ENCODE measurements around the gene PNMA1.
"Not testable (repeated sequence)": the region's sequence is repeated elsewhere in the genome, so short reads cannot be mapped to it uniquely, and the experiment has no call there.

Gene PNMA1

DNA sequence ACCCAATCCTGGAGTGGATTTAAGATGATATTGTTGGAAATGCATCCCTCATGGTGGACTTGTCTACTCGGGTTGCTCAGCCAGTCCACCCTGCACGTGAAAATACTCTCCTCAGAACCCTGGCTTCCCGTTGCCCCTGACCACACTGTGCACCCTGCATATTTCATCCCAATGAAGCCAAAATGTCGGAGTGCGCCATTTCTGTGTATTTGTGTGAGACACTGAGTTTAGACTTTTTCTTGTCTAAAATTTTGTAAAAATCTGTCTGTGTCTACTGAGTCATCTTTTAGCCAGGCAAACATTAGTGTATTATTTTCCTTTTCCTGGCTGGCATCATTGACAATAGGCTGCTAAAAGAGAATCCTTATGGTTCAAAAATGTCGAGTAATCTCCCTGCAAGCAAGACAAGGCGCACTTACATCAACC is 485 bp upstream of the PNMA1 start:
- peak; percentile 36 for DNase-seq

DNA sequence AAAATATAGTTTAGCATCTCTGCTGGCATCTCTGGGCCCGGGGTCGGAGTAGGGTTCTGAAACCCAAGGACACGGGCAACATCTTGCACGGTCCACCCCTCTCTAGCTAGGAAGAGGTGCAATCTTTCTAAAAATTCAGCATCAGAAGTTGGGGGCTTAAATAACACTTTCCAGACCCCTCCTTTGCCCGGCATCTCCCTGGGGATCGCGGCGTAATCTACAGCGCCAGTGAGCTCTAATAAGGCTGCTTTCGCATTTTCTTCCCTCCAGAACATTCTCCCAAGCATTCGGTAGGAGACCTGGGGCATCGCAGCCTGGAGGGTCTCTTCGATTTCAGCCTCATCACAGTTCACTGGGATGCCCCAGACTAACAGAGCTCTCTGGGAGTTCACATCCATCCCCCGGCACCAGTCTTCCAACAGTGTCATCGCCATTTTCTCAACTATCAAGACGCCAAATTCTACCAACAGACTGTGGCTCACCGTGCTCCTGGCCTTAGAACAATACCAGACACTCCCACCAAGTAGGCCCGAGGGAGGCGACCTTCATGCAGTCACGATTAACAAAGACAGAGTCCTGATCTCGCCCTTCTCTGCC is 880 bp downstream of the PNMA1 start:
- DNase-seq: no peak

DNA sequence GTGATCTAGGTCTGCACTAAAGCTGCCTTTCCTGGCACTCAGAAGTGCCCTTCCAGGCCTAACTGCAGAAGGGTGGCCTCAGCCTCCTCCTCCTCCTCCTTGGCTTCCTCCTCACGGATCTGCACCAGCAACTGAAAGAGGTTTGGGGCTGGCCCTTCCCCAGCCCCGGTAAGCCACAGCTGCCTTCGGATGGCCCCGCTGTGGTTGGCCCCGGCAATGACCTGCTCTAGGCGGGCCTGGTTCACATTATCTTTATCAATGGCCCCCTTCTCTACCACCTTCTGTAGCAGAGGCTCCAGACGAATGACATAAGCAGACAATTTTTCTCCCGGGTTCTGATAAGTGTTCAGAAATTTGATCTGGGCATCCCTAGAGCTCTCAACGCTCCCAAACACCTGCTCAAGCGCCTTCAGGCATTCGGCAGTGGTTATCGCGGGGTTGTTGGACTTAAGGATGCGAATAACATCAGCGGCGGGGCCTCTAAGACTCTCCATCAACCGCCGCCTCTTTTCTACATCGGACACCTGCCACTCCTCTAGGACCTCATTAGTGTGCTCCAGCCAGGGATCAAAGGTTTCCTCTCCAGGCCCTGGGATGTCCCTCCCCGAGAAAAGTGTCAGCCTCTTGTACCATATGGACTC is 1.5 kb downstream of the PNMA1 start:
- peak; percentile 90 for DNase-seq

DNA sequence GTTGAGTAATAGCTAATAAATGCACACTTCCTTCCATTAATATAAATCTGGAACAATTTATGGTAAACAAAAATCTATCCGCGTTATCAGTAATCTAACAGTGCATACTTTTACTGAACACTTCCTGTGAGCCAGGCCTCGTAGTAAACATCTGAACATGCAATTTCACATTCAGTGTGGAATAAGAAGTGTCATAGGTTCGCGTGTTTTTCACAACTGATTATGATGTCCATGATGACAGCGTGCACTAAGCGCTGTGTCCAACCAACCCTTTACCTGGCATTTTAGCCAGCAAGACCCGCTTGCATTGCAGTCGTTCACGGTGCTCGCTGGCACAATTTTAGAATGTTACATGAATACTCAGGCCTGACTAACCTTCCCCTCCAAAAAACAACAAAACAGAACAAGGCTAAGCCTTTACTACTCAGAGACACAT is 2.1 kb downstream of the PNMA1 start:
- no peak for DNase-seq

DNA sequence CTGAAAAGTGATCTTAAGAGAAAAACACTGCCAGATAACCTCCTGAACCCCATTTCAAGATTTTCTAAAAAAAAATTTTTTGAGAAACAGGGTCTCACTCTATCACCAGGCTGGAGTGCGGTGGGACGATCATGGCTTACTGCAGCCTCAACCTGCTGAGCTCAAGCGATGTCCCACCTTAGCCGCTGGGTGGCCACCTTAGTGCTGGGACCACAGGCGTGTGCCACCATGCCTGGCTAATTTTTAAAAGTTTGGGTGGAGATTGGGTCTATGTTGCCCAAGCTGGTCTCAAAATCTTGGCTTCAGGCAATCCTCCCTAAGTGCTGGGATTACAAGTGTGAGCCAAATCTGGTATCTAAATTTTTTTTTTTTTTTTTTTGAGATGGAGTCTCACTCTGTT is 3.4 kb downstream of the PNMA1 start:
- DNase-seq: no peak

DNA sequence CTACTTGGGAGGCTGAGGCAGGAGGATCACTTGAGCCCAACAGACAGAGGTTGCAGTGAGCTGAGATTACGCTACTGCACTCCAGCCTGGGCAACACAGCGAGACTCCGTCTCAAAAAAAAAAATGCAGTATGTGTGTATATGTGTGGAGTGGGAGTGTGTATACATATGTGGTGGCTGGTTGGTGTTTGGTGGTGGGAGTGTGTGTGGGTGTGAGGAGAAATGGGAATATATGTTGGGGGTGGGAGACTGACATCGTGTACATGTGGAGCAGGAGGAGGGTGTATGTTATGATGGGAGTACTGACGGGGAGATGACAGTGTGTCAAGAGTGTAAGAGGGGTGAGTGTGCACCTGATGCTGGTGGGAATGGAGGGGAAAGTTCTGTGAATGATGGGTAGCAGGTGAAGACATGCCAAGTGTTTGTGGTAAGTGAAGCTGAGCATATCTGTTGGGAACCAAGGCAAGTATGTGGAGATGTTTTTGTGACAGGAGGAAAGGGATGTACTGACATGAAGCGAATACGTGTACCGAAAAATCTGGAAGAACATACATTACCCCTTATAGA is 4.2 kb downstream of the PNMA1 start:
- DNase-seq: no peak

DNA sequence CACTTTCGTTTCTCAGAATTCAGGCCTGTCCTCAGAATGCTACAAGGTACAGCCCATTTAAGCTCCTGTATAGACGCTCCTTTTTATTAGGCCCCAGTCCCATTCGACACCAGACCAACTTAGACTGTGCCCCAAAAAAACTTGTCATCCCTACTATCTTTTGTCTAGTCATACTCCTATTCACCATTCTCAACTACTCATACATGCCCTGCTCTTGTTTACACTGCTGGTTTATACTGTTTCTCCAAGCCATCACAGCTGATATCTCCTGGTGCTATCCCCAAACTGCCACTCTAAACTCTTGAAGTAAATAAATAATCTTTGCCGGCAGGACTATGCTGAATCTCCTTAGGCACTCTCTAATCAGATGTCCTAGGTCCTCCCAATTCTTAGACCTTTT is 6.1 kb downstream of the PNMA1 start:
- DNase-seq: not testable (repeated sequence)

DNA sequence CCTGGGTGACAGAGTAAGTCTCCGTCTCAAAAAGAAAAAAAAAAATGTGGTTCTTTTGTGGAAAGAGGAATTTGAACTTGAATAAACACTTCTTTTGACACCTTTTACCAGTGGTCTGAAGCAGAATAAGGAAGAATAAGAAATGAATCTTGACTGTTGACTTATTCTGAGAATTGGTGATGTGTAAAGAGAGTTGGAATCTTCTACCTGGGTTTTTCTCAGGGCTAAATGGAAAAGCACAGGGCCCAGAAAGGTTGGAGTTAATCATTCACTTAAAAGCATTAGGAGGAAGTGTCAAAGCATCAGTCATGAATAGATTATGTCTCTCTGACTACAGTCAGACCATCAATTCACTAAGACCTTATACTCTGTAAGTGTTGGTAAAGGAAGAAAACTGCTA is 13.9 kb downstream of the PNMA1 start:
- DNase-seq: no peak

DNA sequence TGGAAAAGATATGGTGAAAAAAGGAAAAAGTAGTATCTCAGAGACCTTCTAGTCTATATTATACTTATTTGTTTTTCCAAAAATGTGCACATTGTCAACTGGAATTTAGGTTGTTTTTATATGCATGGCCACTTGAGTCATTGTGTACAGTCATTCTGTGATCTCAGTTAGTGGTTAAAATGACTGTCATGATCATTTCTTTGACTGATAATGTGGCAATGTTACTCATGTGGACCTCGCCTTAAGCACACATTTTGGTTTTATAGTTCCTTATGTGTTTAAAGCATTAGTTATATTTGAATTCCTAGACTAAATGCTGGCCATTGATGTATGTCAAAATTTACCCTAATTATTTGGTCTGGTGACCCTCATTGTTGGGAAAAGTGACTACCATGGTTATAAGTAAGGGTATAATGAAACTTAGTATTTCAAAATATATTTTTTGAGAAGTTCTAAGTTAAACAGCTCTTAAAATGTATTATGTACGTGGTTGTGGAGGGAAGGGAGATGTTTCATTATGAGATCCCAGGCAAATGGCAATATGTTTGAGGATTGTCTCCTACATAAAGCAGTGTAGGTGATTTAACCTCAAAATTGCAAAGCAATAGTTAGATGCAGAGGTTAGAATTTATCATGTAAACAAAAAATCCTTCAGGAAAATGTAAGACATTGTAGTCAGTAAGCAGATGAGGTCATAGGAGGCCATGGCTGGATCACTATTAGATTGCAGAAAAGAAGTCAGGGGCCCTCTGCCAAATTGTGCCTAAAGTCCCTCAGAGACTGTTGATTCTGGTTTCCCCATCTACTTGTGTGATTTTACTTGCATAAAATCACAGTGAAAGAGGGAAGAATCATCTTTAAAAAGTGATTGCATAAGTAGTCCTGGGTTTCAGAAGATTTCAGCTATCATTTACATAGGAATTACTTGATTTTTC is 17.5 kb downstream of the PNMA1 start:
- no peak for DNase-seq

DNA sequence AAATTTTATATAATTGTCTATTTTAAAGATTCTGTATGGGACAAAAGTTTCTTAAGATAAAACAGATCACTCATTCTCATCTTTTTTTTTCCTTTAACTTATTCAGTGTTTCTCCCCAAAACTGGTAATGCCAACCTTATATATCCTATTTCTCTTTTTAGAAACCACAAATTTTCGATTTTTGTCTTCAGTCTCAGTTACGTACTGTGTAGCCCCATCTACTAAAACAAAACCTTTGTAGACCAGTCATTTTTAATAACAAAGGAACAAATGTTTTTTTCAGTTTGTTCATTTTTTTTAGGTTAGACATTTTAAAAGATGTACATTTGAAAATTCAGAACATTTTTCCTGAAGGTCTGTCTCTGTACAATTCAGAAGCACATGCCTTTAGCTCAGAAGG is 18.2 kb downstream of the PNMA1 start:
- no peak for DNase-seq

DNA sequence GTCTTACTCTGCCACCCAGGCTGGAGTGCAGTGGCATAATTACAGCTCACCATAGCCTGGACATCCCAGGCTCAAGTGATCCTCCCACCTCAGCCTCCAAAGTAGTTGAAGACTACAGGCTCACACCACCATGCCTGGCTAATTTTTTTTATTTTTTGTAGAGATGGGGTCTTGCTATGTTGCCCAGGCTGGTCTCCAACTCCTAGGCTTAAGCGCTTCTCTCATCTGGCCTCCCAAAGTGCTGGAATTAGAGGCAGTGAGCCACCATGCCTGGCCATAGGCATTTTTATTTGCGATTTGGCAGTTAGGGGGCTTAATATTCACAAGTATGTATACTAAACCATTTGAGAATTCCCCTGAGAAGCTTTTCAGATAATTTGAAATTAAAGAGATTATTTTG is 19.1 kb downstream of the PNMA1 start:
- DNase-seq: no peak

DNA sequence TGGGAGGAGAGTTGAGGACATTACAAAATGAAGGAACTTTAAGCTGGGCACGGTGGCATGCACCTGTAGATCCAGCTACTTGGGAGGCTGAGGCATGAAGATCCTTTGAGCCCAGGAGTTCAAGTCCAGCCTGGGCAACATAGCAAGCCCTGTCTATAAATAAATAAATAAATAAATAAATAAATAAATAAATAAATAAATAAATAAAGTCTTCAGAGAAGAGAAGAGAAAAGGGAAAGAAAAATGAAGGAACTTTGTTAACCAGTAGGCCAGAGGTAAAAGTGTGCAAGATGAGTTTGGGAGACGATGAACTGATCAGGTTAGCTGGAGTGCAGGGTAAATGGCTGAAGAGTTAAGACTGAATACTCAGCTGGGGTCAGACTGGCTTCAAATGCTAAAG is 20.1 kb downstream of the PNMA1 start:
- DNase-seq: no peak

DNA sequence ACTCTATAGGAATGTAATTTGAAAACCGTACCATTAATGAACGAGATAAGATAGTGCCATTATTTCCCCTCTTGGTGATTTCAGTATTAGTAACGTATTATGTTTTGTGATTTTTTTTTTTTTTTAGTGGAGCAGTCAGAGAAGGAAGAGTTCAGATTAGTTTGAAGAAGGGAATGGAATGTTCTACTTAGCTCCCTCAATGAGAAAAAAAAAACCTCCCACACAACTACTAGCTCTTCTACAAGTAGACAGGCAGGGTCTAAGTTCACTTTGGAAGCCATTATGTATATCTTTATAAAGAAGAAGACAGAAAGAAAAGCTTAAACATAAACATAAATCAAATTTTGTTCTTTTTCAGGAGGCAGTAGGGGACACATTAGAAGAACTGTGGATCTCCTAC is 27.3 kb downstream of the PNMA1 start:
- DNase-seq: no peak

DNA sequence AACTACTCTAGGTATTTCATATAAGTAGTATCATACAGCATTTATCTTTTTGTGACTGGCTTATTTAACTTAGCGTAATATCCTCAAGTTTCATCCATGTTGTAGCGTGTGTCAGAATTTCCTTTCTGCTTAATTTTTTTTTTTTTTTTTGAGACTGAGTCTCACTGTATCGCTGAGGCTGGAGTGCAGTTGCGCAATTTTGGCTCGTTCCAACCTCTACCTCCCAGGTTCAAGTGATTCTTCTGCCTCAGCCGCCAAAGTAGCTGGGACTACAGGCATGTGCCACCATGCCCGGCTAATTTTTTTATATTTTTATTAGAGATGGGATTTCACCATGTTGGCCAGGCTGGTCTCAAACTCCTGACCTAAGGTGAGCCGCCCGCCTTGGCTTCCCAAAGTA is 28.9 kb downstream of the PNMA1 start:
- no peak for DNase-seq

DNA sequence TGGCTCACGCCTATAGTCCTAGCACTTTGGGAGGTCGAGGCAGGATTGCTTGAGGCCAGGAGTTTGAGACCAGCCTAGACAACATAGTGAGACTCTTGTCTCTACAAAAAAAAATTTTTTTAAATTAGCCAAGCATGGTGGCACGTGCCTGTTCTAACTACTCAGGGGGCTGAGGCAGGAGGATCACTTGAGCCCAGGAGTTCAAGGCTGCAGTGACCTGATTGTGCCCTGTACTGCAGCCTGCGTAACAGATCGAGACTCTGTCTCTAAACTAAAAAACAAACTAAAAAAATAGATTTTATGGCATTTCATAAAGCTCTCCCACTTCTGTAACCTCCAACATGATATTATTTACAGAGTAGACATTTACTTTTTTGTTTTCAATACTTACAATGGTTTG is 29.6 kb downstream of the PNMA1 start:
- DNase-seq: no peak

DNA sequence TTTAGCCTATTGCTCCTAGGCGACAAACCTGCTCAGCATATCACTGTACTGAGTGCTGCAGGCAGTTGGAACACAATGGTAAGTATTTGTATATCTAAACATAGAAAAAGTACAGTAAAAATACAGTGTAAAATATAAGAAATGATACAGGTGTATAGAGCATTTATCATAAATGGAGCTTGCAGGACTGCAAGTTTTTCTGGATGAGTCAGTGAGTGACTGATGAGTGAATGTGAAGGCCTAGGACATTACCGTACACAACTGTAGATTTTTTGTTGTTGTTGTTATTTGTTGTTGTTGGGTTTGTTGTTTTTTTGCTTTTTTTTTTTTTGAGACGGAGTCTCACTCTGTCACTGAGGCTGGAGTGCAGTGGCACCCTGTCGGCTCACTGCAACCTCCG is 33.4 kb downstream of the PNMA1 start:
- no peak for DNase-seq

DNA sequence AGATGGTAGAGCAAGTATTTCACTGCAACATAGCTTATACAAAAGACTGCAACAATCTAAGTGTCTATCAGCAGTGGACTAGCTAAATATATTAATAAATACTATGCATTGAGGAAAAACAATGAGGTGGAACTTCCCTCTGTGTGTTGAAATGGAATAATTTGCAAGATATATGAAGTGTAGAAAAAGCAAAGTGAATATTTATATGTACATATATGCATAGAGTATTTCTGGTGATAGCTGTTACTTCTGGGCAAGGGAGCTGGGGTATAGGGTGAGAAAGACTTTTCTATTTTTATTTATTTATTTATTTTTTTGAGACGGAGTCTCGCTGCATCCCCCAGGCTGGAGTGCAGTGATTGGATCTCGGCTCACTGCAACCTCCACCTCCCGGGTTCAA is 35.5 kb downstream of the PNMA1 start:
- DNase-seq: no peak

DNA sequence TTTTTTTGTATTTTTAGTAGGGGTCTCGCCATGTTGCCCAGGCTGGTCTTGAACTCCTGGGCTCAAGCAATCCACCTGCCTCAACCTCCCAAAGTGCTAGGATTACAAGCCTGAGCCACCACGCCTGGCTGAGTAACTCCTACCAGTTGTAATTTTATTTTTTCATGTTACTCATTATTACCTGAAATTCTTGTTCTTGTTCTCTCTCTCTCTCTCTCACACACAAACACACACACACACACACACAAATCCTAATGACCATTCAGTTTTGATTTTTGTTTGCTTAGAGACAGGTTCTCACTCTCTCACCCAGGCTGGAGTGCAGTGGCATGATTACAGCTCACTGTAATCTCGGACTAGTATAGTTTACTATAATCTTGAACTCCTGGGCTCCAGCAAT is 39.2 kb downstream of the PNMA1 start:
- DNase-seq: no peak

DNA sequence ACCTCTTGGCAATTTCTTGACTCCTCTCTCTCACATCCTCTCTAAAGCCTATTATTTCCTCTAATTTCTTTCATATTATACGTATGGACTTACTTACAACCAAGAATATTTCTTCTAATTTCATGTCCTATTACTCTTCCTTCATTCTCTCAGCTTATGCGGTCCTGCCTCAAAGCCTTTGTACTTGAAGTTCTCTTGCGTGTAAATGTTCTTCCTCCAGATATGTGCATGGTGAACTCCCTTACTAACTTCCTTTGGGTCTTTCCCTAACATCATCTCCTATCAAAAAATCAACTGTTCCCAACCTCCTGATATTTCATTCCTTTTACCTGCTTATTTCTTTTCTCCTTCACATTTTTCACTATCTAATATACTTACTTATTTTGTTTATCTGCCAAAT is 46.3 kb downstream of the PNMA1 start:
- no peak for DNase-seq

DNA sequence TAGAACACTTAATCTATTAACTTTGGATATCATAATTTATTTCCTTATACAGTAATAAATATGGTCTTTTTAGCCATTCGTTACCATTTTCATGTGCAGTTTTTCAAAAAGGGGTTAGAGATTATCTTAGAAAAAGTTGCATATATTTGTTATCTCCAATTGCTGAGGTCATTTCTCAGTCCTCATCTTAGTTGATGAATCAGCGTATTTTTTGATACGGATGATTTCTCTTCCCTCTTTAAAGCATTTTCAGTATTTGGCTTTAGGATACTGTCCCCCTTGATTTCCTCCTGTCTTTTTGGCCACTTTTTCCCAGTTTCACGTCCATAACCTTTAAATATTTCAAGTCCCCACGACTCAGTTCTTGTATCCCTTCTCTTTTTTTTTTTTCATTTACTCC is 47.6 kb downstream of the PNMA1 start:
- DNase-seq: no peak

DNA sequence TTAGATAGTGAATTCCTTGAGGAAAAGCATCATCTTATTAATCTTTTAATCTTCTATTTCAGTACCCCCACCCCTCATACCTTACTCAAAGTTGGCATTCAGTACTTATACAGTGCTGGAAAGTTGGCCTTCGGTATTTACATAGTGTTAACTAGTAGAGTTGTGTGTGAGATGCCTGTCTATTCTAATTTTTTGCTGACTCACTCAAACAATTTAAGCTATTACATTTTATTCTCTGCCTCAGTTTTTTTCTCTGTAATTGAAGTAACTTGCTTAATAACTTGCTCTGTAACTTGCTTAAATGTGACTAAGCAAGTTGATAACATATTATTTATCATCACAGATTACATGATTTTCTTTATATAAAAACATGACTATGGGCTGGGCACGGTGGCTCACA is 49.1 kb downstream of the PNMA1 start:
- no peak for DNase-seq

DNA sequence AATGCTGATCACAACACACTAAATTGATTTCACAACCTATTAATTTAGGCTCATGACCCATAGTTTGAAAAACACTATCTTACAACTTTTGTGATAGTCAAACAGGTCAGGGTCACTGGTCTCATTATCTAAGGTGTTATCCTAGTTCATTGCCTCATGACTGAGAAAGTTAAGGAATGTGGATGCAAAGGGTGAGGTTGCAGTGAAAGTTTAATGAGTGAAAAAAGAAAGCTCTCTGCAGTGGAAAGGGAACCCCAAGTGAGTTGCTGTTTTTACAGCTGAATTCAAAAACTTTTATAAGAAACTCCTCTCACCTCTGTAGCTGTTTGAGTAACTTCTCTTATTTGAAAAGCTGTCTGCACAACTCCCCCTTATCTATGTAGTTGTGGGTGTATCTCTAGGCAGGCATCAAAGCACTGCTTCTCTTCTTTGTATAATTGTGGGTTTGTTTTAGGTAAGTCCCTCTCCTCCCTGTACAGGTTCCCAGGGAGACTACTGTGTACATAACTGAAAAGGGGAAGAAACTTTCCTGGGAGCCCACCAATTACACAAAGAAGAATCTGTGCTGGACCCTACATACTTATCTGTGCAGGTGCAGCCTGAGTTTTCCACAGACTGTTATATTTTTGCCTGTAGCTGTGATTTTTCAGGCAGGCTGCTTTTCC is 50.5 kb downstream of the PNMA1 start:
- DNase-seq: no peak

DNA sequence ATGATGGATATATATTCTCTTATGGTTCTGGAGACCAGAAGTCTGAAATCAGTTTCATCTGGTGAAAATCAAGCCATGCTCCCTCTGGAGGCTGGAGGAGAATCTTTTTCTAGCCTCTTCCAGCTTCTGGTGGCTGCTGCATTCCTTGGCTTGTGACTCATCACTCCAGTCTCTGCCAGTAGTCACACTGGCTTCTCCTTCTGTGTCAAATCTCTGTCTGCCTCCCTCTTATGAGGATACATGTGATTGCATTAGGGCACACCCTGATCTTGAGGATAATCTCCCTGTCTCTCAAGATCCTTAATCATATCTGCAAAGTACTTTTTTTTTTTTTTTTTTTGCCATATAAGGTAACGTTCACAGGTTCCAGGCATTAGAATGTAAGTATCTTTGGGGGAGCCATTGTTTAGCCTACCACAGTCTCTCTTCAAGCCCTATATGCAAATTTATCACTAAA is 51.7 kb downstream of the PNMA1 start:
- peak; percentile 66 for DNase-seq

Measured in NCI-H2171 treated with DMSO at 0.1 percent for 48 hours (cell line).